RWPE2 (cell line): ENCODE measurements around the gene LARGE2.

ENCODE experiments used
- ATAC-seq: fragments of 200-7000 bp; cut with Tn5 transposase; 3 replicates; pipeline ENCODE4 v1.9.1; 2021; ENCODE audit warnings: low read depth
- DNase-seq: peaks from one replicate; pipeline ENCODE4 v3.0.0-alpha.2; 2020; ENCODE audit warnings: low spot score
- H3K27ac ChIP-seq: fragments of 450-650 bp; 2 replicates; pipeline ENCODE4 v1.5.1; 2017; ENCODE audit warnings: mild to moderate bottlenecking; ENCODE audit not compliant: poor library complexity, severe bottlenecking
- H3K27me3 ChIP-seq: fragments of 250-450 bp; sonication (Bioruptor Pico); 2 replicates; pipeline ENCODE4 v1.5.1; 2021; ENCODE audit warnings: mild to moderate bottlenecking, moderate library complexity; ENCODE audit not compliant: insufficient read depth, poor library complexity, severe bottlenecking
- H3K36me3 ChIP-seq: fragments of 250-450 bp; sonication (Bioruptor Pico); 2 replicates; pipeline ENCODE4 v1.5.1; 2020; ENCODE audit warnings: low read depth, mild to moderate bottlenecking, moderate library complexity
- H3K4me1 ChIP-seq: fragments of 250-450 bp; sonication (Bioruptor Pico); 2 replicates; pipeline ENCODE4 v1.5.1; 2021; ENCODE audit warnings: mild to moderate bottlenecking, moderate library complexity; ENCODE audit not compliant: insufficient read depth, poor library complexity, severe bottlenecking
- H3K4me3 ChIP-seq: fragments of 250-450 bp; sonication (Bioruptor Pico); 2 replicates; pipeline ENCODE4 v1.5.1; 2021; ENCODE audit warnings: mild to moderate bottlenecking, moderate library complexity; ENCODE audit not compliant: severe bottlenecking
- H3K9me3 ChIP-seq: fragments of 250-450 bp; sonication (Bioruptor Pico); 2 replicates; pipeline ENCODE4 v1.5.1; 2021; ENCODE audit warnings: mild to moderate bottlenecking, moderate library complexity; ENCODE audit not compliant: severe bottlenecking
- CTCF ChIP-seq: fragments of 450-650 bp; IDR thresholded peaks from one replicate; pipeline ENCODE4 v1.5.1; 2017; ENCODE audit warnings: mild to moderate bottlenecking, moderate library complexity; ENCODE audit not compliant: poor library complexity, severe bottlenecking

The LARGE2 gene

GRCh38 chr11:45932217-45932616, 9.8 kb downstream of the LARGE2 start:
- Histone ChIP-seq H3K27me3 (no peaks in the 10 kb centered on the region), H3K4me3 (no peak overlapping the region), H3K36me3 (peaks cover 22% of the 10 kb centered on the region), H3K27ac (peak overlapping the region; percentile 95), H3K4me1 (peaks cover 54% of the 10 kb centered on the region), H3K9me3 (no peaks in the 10 kb centered on the region)
- TF ChIP-seq CTCF = no peak
- ATAC-seq (no peak), DNase-seq (no peak)

- Histone ChIP-seq H3K4me1 (peaks cover 50% of the 10 kb centered on the region), H3K9me3 (no peaks in the 10 kb centered on the region), H3K36me3 (peaks cover 12% of the 10 kb centered on the region), H3K27ac (peak overlapping the region; percentile 95), H3K27me3 (no peaks in the 10 kb centered on the region), H3K4me3 (no peak overlapping the region)
- no peak for TF ChIP-seq CTCF
- DNase-seq = no peak
- 0 out of 3 replicates have a peak, but pooled peaks have one; percentile 8 for ATAC-seq
Observed at GRCh38 chr11:45933131-45933831, 10.8 kb downstream of the LARGE2 start.

- H3K27ac ChIP-seq = peak overlapping the region; percentile 95
- H3K4me1 ChIP-seq = peaks cover 43% of the 10 kb centered on the region
- H3K4me3 ChIP-seq = no peak overlapping the region
- no peak for ATAC-seq
- 0 out of 2 replicates have a peak, but pooled peaks cover 11% of the 10 kb centered on the region for H3K36me3 ChIP-seq
- no peaks in the 10 kb centered on the region for H3K27me3 ChIP-seq
- DNase-seq = no peak
- no peaks in the 10 kb centered on the region for H3K9me3 ChIP-seq
- TF ChIP-seq CTCF = no peak
Observed at GRCh38 chr11:45933846-45934579, 11.6 kb downstream of the LARGE2 start.

GRCh38 chr11:45934580-45935318, 12.3 kb downstream of the LARGE2 start:
- ATAC-seq = no peak
- H3K4me1 ChIP-seq = peaks cover 36% of the 10 kb centered on the region
- TF ChIP-seq CTCF = no peak
- no peak overlapping the region for H3K4me3 ChIP-seq
- no peaks in the 10 kb centered on the region for H3K9me3 ChIP-seq
- H3K27ac ChIP-seq = peak overlapping the region; percentile 95
- no peaks in the 10 kb centered on the region for H3K27me3 ChIP-seq
- 0 out of 2 replicates have a peak, but pooled peaks cover 11% of the 10 kb centered on the region for H3K36me3 ChIP-seq
- no peak for DNase-seq
